GM21381 (cell line): ENCODE data around the gene PKP1.

Experiments
- ATAC-seq: cut with Tn5 transposase; IDR thresholded peaks from one replicate; pipeline ENCODE4 v1.9.1; 2021; ENCODE audit warnings: mild to moderate bottlenecking, moderate library complexity; ENCODE audit not compliant: unreplicated experiment

PKP1 gene

GRCh38 chr1:201259476-201260235 lies 23.6 kb upstream of the PKP1 start:
- ATAC-seq: no peak

- no peak for ATAC-seq
Observed at GRCh38 chr1:201260236-201260590, 23.1 kb upstream of the PKP1 start.

GRCh38 chr1:201260648-201261311 lies 22.5 kb upstream of the PKP1 start:
- no peak for ATAC-seq

- ATAC-seq: no peak
Observed at GRCh38 chr1:201261771-201262547, 21.3 kb upstream of the PKP1 start.

GRCh38 chr1:201262963-201263608 lies 20.2 kb upstream of the PKP1 start:
- ATAC-seq: no peak

GRCh38 chr1:201264072-201264471 lies 19.2 kb upstream of the PKP1 start:
- ATAC-seq: no peak

GRCh38 chr1:201264554-201264953 lies 18.8 kb upstream of the PKP1 start:
- no peak for ATAC-seq

- ATAC-seq: no peak
Observed at GRCh38 chr1:201265756-201266155, 17.6 kb upstream of the PKP1 start.

- no peak for ATAC-seq
Observed at GRCh38 chr1:201266276-201266675, 17.0 kb upstream of the PKP1 start.

- ATAC-seq: no peak
Observed at GRCh38 chr1:201266774-201267173, 16.5 kb upstream of the PKP1 start.

- ATAC-seq: no peak
Observed at GRCh38 chr1:201267481-201268229, 15.7 kb upstream of the PKP1 start.

GRCh38 chr1:201268604-201269151 lies 14.6 kb upstream of the PKP1 start:
- no peak for ATAC-seq

- ATAC-seq: no peak
Observed at GRCh38 chr1:201269281-201269680, 14.0 kb upstream of the PKP1 start.

GRCh38 chr1:201269900-201270410 lies 13.4 kb upstream of the PKP1 start:
- no peak for ATAC-seq

- ATAC-seq: no peak
Observed at GRCh38 chr1:201270616-201271390, 12.5 kb upstream of the PKP1 start.

GRCh38 chr1:201272799-201273198 lies 10.5 kb upstream of the PKP1 start:
- ATAC-seq: no peak

GRCh38 chr1:201274616-201275252 lies 8.6 kb upstream of the PKP1 start:
- no peak for ATAC-seq

GRCh38 chr1:201275253-201275666 lies 8.0 kb upstream of the PKP1 start:
- no peak for ATAC-seq

- ATAC-seq: no peak
Observed at GRCh38 chr1:201276891-201277290, 6.4 kb upstream of the PKP1 start.
